ENCODE results near the gene RAB37.

The RAB37 gene

DNA sequence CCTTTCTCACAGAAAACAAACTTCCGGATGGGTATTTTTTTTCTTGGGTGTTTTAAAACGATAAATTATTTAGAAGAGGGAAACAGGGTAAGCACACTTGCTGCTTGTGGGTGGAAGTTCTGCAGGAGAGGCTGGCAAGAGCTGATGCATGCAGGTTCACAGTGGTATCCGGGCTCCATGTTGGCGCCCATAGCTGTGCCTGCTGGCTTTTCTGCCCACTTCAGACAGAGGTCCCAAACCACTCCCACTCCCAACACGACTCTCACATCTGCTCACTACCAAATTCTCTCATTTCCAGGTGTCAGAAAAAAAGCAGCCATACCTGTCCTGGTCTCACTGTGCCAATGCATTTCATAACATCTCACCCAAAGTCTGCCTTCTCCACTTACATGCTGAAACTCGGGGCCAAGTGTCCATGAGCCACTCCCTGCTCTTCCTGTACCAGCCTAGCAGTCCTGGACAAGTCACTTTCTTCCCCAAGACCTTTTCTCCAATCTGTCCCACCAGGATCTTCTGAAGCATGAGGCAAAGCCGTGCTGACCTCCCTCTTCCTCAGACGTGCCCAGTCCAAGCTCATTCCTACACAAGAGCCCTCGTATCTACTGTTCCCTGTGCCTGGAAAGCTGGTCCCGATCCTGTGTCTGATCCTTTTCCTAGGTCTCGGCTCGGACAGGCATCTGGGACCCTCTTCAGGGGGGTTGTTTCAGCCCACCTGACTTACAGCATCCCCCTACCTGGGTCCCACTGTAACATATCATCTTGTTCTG is 25.8 kb upstream of the RAB37 start:
- Histone ChIP-seq H3K36me3 (ENCODE audit: control insufficient read depth, insufficient read depth, low read length) (no peaks in the 10 kb centered on the region), H3K4me3 (ENCODE audit: low read length) (no peak overlapping the region), H3K9ac (ENCODE audit: low read length) (no peak overlapping the region), H3K4me1 (ENCODE audit: control insufficient read depth, insufficient read depth, low read length) (peaks cover 30% of the 10 kb centered on the region), H3K9me3 (ENCODE audit: control insufficient read depth, low read length) (no peaks in the 10 kb centered on the region), H3K27me3 (ENCODE audit: control insufficient read depth, insufficient read depth, low read length) (peaks cover 14% of the 10 kb centered on the region)

DNA sequence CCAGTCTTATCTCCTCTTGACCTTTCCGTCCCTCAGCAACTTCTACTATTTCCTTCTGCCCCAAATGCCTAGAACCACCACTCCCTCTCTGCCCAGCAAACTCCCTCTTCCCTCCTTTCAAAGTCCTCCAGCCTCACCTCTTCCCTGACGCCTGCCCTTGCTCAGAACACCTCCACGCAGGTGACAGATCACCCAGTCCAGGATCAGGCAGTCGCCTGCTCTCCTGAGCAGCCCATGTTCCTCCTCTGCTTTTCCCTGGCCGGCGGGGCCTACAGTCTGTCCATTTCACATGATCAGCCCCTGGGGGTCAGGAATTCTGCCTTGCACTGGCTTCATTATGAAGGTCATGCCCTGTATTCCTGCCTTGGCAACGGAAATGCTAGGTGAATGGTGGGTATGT is 24.8 kb upstream of the RAB37 start:
- H3K9me3 ChIP-seq (ENCODE audit: control insufficient read depth, low read length), result no peaks in the 10 kb centered on the region
- H3K9ac ChIP-seq (ENCODE audit: low read length), result no peak overlapping the region
- H3K36me3 ChIP-seq (ENCODE audit: control insufficient read depth, insufficient read depth, low read length), result no peaks in the 10 kb centered on the region
- H3K4me1 ChIP-seq (ENCODE audit: control insufficient read depth, insufficient read depth, low read length), result peaks cover 27% of the 10 kb centered on the region
- no peak overlapping the region for H3K4me3 ChIP-seq (ENCODE audit: low read length)
- H3K27me3 ChIP-seq (ENCODE audit: control insufficient read depth, insufficient read depth, low read length), result peaks cover 14% of the 10 kb centered on the region

DNA sequence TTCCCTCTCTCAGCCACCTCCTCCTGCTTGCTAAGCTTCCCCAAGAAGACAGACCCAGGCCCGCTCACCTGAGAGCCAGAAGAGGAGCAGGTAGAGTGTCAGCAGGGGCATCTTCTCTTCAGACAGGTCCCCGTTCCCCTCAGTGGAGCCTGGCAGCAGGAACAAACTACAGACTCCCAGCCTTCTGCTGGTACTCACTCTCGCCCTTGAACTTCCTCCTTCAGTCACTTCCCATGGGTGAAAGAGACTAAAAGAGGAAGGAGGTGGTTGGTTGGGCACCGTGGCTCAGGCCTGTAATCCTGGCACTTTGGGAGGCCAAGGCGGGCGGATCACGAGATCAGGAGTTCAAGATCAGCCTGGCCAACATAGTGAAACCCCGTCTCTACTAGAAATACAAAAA is 24.3 kb upstream of the RAB37 start, which contains the start of gene CD300LF:
CD300LF (minus strand) TSS at position 168 of the 400 bp plus-strand sequence; CDS start at position 111, 57 bp downstream.
- peaks cover 27% of the 10 kb centered on the region for H3K4me1 ChIP-seq (ENCODE audit: control insufficient read depth, insufficient read depth, low read length)
- no peaks in the 10 kb centered on the region for H3K9me3 ChIP-seq (ENCODE audit: control insufficient read depth, low read length)
- no peak within 1 kb of the TSS for H3K9ac ChIP-seq (ENCODE audit: low read length)
- no peaks in the 10 kb centered on the region for H3K36me3 ChIP-seq (ENCODE audit: control insufficient read depth, insufficient read depth, low read length)
- no peak within 1 kb of the TSS for H3K4me3 ChIP-seq (ENCODE audit: low read length)
- peaks cover 14% of the 10 kb centered on the region for H3K27me3 ChIP-seq (ENCODE audit: control insufficient read depth, insufficient read depth, low read length)

DNA sequence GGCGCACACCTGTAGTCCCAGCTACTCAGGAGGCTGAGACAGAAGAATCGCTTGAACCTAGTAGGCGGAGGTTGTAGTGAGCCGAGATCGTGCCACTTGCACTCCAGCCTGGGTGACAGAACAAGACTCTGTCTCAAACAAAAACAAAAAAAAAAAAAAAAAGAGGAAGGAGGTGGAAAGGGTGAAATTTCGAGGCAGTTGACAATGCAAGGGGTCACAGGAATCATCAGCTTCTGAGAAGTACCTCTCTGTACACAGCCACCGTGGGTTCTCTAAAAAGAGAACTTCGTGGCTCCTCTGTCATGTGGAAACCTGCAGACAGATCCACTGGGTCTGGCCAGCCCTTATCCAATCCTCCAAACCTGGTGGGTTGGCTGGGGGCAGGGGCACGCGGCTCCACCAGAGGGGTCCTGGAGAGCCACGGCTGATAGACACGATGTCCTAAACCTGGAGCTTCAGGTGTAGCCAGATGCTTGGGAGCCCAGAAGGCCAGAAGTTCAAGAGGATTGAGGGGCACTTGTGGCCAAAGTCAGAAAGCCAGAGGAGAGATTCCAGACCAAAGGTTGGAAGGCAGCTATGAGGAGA is 23.8 kb upstream of the RAB37 start:
- Histone ChIP-seq H3K9me3 (ENCODE audit: control insufficient read depth, low read length) (no peaks in the 10 kb centered on the region), H3K36me3 (ENCODE audit: control insufficient read depth, insufficient read depth, low read length) (no peaks in the 10 kb centered on the region), H3K4me3 (ENCODE audit: low read length) (no peak overlapping the region), H3K4me1 (ENCODE audit: control insufficient read depth, insufficient read depth, low read length) (peaks cover 27% of the 10 kb centered on the region), H3K9ac (ENCODE audit: low read length) (no peak overlapping the region), H3K27me3 (ENCODE audit: control insufficient read depth, insufficient read depth, low read length) (peaks cover 14% of the 10 kb centered on the region)

DNA sequence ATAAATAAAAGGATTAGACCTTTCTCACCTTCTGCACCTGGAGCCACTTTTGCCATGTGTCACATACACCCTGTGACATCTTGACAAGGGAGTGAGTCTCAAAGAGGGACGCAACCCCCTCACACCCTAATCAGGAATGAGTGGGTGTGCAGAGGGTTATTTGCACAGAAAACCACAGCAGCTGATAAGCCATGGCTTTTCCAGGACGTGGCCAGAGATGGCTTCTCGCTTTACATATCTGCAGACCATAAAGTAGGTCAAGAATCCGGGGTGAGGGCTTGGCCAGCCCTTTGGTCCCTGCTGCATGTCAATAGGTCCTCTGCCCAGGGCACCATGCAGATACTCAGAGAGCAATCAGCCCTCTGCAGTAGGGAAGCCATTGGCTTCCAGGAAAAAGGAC is 21.9 kb upstream of the RAB37 start:
- H3K4me3 ChIP-seq (ENCODE audit: low read length), result no peak overlapping the region
- H3K9me3 ChIP-seq (ENCODE audit: control insufficient read depth, low read length), result no peaks in the 10 kb centered on the region
- no peak overlapping the region for H3K9ac ChIP-seq (ENCODE audit: low read length)
- H3K27me3 ChIP-seq (ENCODE audit: control insufficient read depth, insufficient read depth, low read length), result peaks cover 14% of the 10 kb centered on the region
- no peaks in the 10 kb centered on the region for H3K36me3 ChIP-seq (ENCODE audit: control insufficient read depth, insufficient read depth, low read length)
- peaks cover 27% of the 10 kb centered on the region for H3K4me1 ChIP-seq (ENCODE audit: control insufficient read depth, insufficient read depth, low read length)

DNA sequence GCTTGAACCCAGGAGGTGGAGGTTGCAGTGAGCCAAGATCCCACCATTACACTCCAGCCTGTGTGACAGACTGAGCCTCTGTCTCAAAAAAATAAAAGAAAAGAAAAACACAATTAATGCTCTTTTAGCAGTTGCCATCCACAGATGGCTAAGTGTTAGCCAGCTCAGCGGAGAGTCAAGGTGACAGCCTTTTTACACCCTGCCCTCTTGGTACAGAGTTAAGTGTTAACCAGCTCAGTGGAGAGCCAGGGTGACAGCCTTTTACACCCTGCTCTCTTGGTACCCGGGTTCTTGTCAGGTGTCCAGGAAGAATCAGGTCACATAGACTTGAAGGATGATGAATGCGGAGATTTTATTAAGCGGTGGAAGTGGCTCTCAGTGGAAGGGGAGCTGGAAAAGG is 16.6 kb upstream of the RAB37 start:
- H3K9ac ChIP-seq (ENCODE audit: low read length), result no peak overlapping the region
- H3K9me3 ChIP-seq (ENCODE audit: control insufficient read depth, low read length), result no peaks in the 10 kb centered on the region
- H3K4me3 ChIP-seq (ENCODE audit: low read length), result no peak overlapping the region
- no peaks in the 10 kb centered on the region for H3K36me3 ChIP-seq (ENCODE audit: control insufficient read depth, insufficient read depth, low read length)
- H3K4me1 ChIP-seq (ENCODE audit: control insufficient read depth, insufficient read depth, low read length), result peaks cover 8% of the 10 kb centered on the region
- H3K27me3 ChIP-seq (ENCODE audit: control insufficient read depth, insufficient read depth, low read length), result peaks cover 5% of the 10 kb centered on the region

DNA sequence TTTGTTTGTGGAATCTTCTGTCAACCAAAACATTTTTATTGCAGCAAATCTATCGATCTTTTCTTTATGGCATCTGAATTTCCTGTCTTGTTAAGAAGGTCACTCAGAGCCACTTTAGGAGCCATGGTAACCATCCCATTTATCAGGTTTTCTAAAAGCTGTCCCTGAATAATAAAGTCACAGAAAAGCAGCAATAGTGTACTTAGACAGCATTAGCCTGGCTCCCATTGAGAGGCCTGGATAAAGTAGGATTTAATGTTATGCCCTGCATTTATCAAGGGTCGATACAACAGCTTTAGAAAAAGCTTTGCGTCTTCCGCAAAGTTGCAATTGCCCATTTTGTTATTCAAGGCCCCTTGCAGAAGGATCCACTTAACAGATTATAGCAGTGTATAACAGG is 14.3 kb upstream of the RAB37 start:
- no peaks in the 10 kb centered on the region for H3K9me3 ChIP-seq (ENCODE audit: control insufficient read depth, low read length)

DNA sequence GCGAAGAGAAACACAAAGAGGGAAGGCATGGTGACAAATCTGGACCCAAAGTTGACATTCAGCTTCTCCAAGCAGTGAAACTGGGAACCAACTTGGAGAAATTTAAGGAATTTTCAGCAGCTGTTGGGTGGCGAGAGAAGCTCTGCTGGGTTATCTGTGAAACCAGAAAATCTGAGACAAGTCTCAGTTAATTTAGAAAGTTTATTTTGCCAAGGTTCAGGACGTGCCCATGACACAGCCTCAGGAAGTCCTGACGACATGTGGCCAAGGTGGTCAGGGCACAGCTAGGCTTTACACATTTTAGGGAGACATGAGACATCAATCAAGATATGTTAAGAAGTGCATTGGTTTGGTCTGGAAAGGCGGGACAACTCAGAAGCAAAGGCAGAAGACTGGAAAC is 13.2 kb upstream of the RAB37 start:
- no peaks in the 10 kb centered on the region for H3K36me3 ChIP-seq (ENCODE audit: control insufficient read depth, insufficient read depth, low read length)

More for the DNA sequence above, 14.3 kb upstream of the RAB37 start:
- H3K27me3 ChIP-seq (ENCODE audit: control insufficient read depth, insufficient read depth, low read length), result peaks cover 5% of the 10 kb centered on the region
- no peaks in the 10 kb centered on the region for H3K4me1 ChIP-seq (ENCODE audit: control insufficient read depth, insufficient read depth, low read length)
- H3K9ac ChIP-seq (ENCODE audit: low read length), result no peak overlapping the region
- no peak overlapping the region for H3K4me3 ChIP-seq (ENCODE audit: low read length)
- no peaks in the 10 kb centered on the region for H3K36me3 ChIP-seq (ENCODE audit: control insufficient read depth, insufficient read depth, low read length)

DNA sequence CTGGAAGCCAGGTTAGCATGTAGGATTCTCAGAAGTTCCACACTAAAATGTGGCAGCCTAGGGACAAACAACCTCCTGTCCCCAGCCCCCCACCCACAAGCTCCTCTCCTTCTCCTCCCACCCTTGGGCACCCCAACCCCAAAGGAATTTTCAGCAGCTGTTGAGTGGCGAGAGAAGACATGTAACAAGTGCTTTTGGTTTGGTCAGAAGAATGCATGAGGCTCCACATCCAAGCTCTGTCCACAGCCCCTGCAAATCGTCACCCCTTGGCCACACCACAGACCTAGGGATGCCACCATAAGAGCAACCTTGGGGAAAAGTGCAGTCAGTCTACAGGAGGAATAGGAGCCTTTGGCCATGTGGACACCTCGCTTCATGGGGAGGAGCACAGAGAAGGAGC is 11.9 kb upstream of the RAB37 start:
- H3K27me3 ChIP-seq (ENCODE audit: control insufficient read depth, insufficient read depth, low read length), result peaks cover 5% of the 10 kb centered on the region
- peaks cover under 1% of the 10 kb centered on the region for H3K4me1 ChIP-seq (ENCODE audit: control insufficient read depth, insufficient read depth, low read length)
- no peaks in the 10 kb centered on the region for H3K9me3 ChIP-seq (ENCODE audit: control insufficient read depth, low read length)

More for the DNA sequence above, 13.2 kb upstream of the RAB37 start:
- peaks cover 5% of the 10 kb centered on the region for H3K27me3 ChIP-seq (ENCODE audit: control insufficient read depth, insufficient read depth, low read length)
- H3K9ac ChIP-seq (ENCODE audit: low read length), result no peak overlapping the region
- H3K4me1 ChIP-seq (ENCODE audit: control insufficient read depth, insufficient read depth, low read length), result no peaks in the 10 kb centered on the region
- H3K4me3 ChIP-seq (ENCODE audit: low read length), result no peak overlapping the region
- no peaks in the 10 kb centered on the region for H3K9me3 ChIP-seq (ENCODE audit: control insufficient read depth, low read length)

DNA sequence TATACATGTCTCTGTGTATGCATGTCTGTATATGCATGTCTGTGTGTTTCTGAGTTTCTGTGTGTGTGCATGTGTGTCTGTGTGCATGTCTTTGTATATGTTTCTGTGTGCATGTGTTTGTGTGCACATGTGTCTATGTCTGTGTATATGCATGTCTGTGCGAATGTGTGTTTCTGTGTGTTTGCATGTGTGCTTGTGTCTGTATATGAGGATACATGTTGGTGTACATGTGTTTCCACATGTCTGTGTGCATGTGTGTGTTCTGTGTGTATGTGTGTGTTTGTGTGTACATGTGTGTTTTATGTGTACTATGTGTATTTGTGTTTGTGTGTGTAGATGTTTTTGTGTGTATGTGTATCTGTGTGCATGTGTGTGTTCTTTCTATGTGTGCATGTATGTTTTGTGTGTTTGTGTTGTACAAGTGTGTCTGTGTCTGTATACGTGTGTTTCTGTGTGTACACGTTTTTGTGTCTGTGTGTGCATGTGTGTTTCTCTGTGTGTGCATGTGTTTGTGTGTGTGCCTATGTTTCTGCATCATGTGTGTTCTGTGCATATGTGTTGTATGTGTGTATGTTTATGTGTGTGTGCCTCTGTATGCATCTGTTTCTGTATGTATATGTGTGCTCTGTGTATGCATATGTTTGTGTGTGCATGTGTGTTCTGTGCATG is 8.9 kb upstream of the RAB37 start:
- H3K9ac ChIP-seq (ENCODE audit: low read length), result no peak overlapping the region
- H3K4me1 ChIP-seq (ENCODE audit: control insufficient read depth, insufficient read depth, low read length), result peaks cover 8% of the 10 kb centered on the region
- no peaks in the 10 kb centered on the region for H3K9me3 ChIP-seq (ENCODE audit: control insufficient read depth, low read length)
- H3K27me3 ChIP-seq (ENCODE audit: control insufficient read depth, insufficient read depth, low read length), result peaks cover 10% of the 10 kb centered on the region
- no peak overlapping the region for H3K4me3 ChIP-seq (ENCODE audit: low read length)
- no peaks in the 10 kb centered on the region for H3K36me3 ChIP-seq (ENCODE audit: control insufficient read depth, insufficient read depth, low read length)

More for the DNA sequence above, 11.9 kb upstream of the RAB37 start:
- Histone ChIP-seq H3K4me3 (ENCODE audit: low read length) (no peak overlapping the region), H3K36me3 (ENCODE audit: control insufficient read depth, insufficient read depth, low read length) (no peaks in the 10 kb centered on the region), H3K9ac (ENCODE audit: low read length) (no peak overlapping the region)

DNA sequence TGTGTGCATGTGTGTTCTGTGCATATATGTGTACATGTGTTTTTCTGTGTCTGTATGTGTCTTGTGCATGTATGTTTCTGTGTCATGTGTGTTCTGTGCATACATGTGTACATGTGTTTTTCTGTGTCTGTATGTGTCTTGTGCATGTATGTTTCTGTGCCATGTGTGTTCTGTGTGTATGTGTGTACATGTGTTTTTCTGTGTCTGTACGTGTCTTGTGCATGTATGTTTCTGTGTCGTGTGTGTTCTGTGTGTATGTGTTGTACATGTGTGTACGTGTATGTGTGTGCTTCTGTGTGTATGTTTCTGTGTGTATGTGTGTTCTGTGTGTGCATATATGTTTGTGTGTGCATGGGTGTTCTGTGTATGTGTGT is 8.4 kb upstream of the RAB37 start:
- Histone ChIP-seq H3K4me3 (ENCODE audit: low read length) (no peak overlapping the region), H3K9ac (ENCODE audit: low read length) (no peak overlapping the region)

DNA sequence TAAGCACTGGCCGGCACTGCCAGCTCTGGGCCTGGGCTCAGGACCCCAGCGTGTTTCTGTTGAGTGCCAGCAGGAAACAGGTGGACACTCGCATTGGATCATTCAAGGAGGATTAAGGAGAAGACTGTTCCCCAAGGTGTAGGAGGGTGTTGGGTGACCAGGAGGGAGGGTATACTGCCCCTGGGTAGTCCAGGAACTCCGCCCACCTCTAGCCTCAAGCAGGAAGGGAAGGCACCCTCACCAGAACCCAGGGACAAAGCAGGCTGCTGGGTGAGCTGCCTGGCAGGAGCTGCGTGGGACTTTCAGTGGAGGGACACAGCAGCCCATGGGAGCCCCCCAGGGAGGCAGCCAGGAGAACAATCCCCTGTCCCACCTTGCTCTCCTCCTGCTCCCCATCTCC is 7.7 kb upstream of the RAB37 start:
- peaks cover 8% of the 10 kb centered on the region for H3K4me1 ChIP-seq (ENCODE audit: control insufficient read depth, insufficient read depth, low read length)
- no peak overlapping the region for H3K4me3 ChIP-seq (ENCODE audit: low read length)
- H3K36me3 ChIP-seq (ENCODE audit: control insufficient read depth, insufficient read depth, low read length), result no peaks in the 10 kb centered on the region
- no peak overlapping the region for H3K9ac ChIP-seq (ENCODE audit: low read length)
- no peaks in the 10 kb centered on the region for H3K9me3 ChIP-seq (ENCODE audit: control insufficient read depth, low read length)
- peaks cover 13% of the 10 kb centered on the region for H3K27me3 ChIP-seq (ENCODE audit: control insufficient read depth, insufficient read depth, low read length)

More for the DNA sequence above, 8.4 kb upstream of the RAB37 start:
- no peaks in the 10 kb centered on the region for H3K9me3 ChIP-seq (ENCODE audit: control insufficient read depth, low read length)
- no peaks in the 10 kb centered on the region for H3K36me3 ChIP-seq (ENCODE audit: control insufficient read depth, insufficient read depth, low read length)
- H3K4me1 ChIP-seq (ENCODE audit: control insufficient read depth, insufficient read depth, low read length), result peaks cover 8% of the 10 kb centered on the region
- peaks cover 15% of the 10 kb centered on the region for H3K27me3 ChIP-seq (ENCODE audit: control insufficient read depth, insufficient read depth, low read length)
